Ishikawa (cell line): ENCODE measurements around the gene PPP2R2D.

ENCODE experiments used
- CEBPB ChIP-seq: IDR thresholded peaks from 2 replicates; pipeline ENCODE4 v1.6.1; 2012
- CREB1 ChIP-seq: IDR thresholded peaks from 2 replicates; pipeline ENCODE4 v1.6.1; 2012; ENCODE audit warnings: low read depth
- EGR1 ChIP-seq: IDR thresholded peaks from 2 replicates; pipeline ENCODE4 v1.6.1; 2012
- EP300 ChIP-seq: IDR thresholded peaks from 2 replicates; pipeline ENCODE4 v1.6.1; 2012; ENCODE audit warnings: borderline replicate concordance
- FOXM1 ChIP-seq: IDR thresholded peaks from 2 replicates; pipeline ENCODE4 v1.6.1; 2012; ENCODE audit warnings: low read depth, borderline replicate concordance
- MAX ChIP-seq: IDR thresholded peaks from 2 replicates; pipeline ENCODE4 v1.6.1; 2012
- NFIC ChIP-seq: IDR thresholded peaks from 2 replicates; pipeline ENCODE4 v1.6.1; 2012
- RAD21 ChIP-seq: IDR thresholded peaks from 2 replicates; pipeline ENCODE4 v1.6.1; 2012; ENCODE audit warnings: low read depth
- REST ChIP-seq: IDR thresholded peaks from 2 replicates; pipeline ENCODE4 v1.6.1; 2012; ENCODE audit warnings: low read depth, mild to moderate bottlenecking
- TAF1 ChIP-seq: IDR thresholded peaks from 2 replicates; pipeline ENCODE4 v1.6.1; 2012; ENCODE audit warnings: low read depth, mild to moderate bottlenecking
- TCF12 ChIP-seq: IDR thresholded peaks from 2 replicates; pipeline ENCODE4 v1.6.1; 2012; ENCODE audit warnings: low read depth
- TEAD4 ChIP-seq: IDR thresholded peaks from 2 replicates; pipeline ENCODE4 v1.6.1; 2012
- USF1 ChIP-seq: IDR thresholded peaks from 2 replicates; pipeline ENCODE4 v1.6.1; 2012
- YY1 ChIP-seq: IDR thresholded peaks from 2 replicates; pipeline ENCODE4 v1.6.1; 2012; ENCODE audit warnings: low read depth
- ZBTB7A ChIP-seq: IDR thresholded peaks from 2 replicates; pipeline ENCODE4 v1.6.1; 2012; ENCODE audit warnings: low read depth

The PPP2R2D gene

GRCh38 chr10:131975796-131976195, 75.0 kb downstream of the PPP2R2D start:
- no peak for TF ChIP-seq MAX

GRCh38 chr10:131977323-131978096, 76.7 kb downstream of the PPP2R2D start:
- TF ChIP-seq TAF1: no peak
- no peak for TF ChIP-seq USF1
- TF ChIP-seq RAD21: no peak
- TF ChIP-seq ZBTB7A: no peak
- no peak for TF ChIP-seq REST
- no peak for TF ChIP-seq MAX
- TF ChIP-seq CEBPB: no peak
- TF ChIP-seq YY1: no peak
- TF ChIP-seq NFIC: no peak
- no peak for TF ChIP-seq EGR1
- no peak for TF ChIP-seq FOXM1
- TF ChIP-seq EP300: no peak
- no peak for TF ChIP-seq CREB1
- TF ChIP-seq TCF12: no peak
- no peak for TF ChIP-seq TEAD4

GRCh38 chr10:131978366-131978765, 77.6 kb downstream of the PPP2R2D start:
- TF ChIP-seq USF1 (no peak), REST (no peak), RAD21 (no peak)

- no peak for TF ChIP-seq NFIC
- no peak for TF ChIP-seq TCF12
- TF ChIP-seq CREB1: no peak
- no peak for TF ChIP-seq RAD21
- TF ChIP-seq FOXM1: no peak
- TF ChIP-seq ZBTB7A: no peak
- no peak for TF ChIP-seq EP300
- no peak for TF ChIP-seq TAF1
- TF ChIP-seq REST: no peak
These were observed 78.0 kb downstream of the PPP2R2D start for GRCh38 chr10:131978851-131979250.

GRCh38 chr10:131979336-131979735, 78.5 kb downstream of the PPP2R2D start:
- TF ChIP-seq NFIC: no peak
- no peak for TF ChIP-seq CREB1
- no peak for TF ChIP-seq USF1
- no peak for TF ChIP-seq REST
